Measurements from ENCODE around the gene FIGNL2. TPM values are rescaled to one million over a fixed set of nuclear protein-coding genes. Genes with fewer than 3 reads are reported as not detected.

The FIGNL2 gene
- total RNA-seq, 4 donors from 2014 or later, result not detected

GRCh38 chr12:51850965-51851299 lies 2.4 kb upstream of the FIGNL2 start:
- 76% methylated on average over 4 of the region's 4 CpGs; no CpG with 5 or more reads in 1 of the 2 donors for WGBS, 2 donors (ENCODE audit: low coverage in 1 of 2)
- Histone ChIP-seq H3K4me3 (no peak overlapping the region), H3K4me1 (peaks cover 11 to 23% (median 21%) of the 10 kb centered on the region in 4 donors), H3K27ac (no peak overlapping the region), H3K9me3 (no peaks in the 10 kb centered on the region), H3K27me3 (peaks cover 67% of the 10 kb centered on the region), H3K36me3 (no peaks in the 10 kb centered on the region)
- no peak for DNase-seq
- no peak for TF ChIP-seq POLR2A (IDR thresholded peaks at IDR 0.05)
- TF ChIP-seq POLR2AphosphoS5 (IDR thresholded peaks at IDR 0.05), result no peak
- TF ChIP-seq, protein P1, sequence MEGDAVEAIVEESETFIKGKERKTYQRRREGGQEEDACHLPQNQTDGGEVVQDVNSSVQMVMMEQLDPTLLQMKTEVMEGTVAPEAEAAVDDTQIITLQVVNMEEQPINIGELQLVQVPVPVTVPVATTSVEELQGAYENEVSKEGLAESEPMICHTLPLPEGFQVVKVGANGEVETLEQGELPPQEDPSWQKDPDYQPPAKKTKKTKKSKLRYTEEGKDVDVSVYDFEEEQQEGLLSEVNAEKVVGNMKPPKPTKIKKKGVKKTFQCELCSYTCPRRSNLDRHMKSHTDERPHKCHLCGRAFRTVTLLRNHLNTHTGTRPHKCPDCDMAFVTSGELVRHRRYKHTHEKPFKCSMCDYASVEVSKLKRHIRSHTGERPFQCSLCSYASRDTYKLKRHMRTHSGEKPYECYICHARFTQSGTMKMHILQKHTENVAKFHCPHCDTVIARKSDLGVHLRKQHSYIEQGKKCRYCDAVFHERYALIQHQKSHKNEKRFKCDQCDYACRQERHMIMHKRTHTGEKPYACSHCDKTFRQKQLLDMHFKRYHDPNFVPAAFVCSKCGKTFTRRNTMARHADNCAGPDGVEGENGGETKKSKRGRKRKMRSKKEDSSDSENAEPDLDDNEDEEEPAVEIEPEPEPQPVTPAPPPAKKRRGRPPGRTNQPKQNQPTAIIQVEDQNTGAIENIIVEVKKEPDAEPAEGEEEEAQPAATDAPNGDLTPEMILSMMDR (IDR thresholded peaks at IDR 0.05), result no peak
- no peak for TF ChIP-seq EP300 (IDR thresholded peaks at IDR 0.05; ENCODE audit: low read depth)
- in situ Hi-C loops (cut with MboI; ENCODE audit: low pct_ligation_motif_present in 1 of 4, low pct_unique_long_range_greater_than_20kb in 1 of 4, low sequenced_read_pairs in 3 of 4) (no loop called here), intact Hi-C loops (cut with DNase I; ENCODE audit: low total_unique reads) (no loop called here)

DNA sequence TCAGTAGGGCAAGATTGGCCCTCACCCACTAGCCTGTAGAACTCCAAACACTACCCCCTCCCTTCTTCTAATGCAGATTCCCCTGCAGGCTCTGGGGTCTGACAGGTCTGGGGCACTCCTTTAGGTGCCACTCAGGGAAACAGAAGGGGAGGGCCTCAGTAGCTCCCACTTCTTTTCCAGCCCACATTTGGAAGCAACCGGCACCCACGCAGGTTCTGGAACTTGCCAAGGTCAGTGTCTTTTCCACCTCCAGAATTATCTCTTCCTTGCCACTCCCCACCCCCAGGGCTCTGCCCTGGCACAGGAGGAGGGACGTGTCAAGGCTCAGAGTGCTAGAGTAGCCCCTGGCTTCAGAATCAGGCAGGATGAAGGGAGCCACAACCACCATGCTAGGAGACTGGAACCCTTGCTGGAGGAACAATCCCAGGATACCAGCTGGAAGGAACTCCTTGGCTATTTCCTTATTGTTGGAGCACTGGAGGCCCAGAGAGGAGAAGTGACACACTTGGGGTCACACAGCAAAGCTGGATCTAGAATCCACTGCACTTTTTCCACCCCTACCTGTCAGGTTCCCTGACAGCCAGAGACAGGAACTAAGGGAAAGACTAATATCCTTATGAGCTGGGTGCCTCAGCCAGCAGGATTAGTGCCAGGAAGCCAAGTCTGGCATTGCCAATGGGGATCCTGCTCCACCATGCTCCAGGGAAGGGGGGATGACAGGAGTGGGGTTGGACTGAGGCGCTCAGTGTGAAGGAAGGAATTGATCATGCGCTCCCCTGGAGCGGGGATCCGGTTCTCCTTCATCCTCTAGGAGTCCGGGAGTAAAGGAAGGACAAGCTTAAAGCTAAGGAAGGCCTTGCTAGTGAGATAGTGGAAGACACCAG lies 1.8 kb upstream of the FIGNL2 start:
- intact Hi-C loops (cut with DNase I; ENCODE audit: low total_unique reads), result no loop called here
- H3K9me3 ChIP-seq, result no peaks in the 10 kb centered on the region
- no peak overlapping the region for H3K4me3 ChIP-seq
- in situ Hi-C loops (cut with MboI; ENCODE audit: low pct_ligation_motif_present in 1 of 4, low pct_unique_long_range_greater_than_20kb in 1 of 4, low sequenced_read_pairs in 3 of 4), result no loop called here
- 94% methylated on average over 8 of the region's 8 CpGs; no CpG with 5 or more reads in 1 of the 2 donors for WGBS, 2 donors (ENCODE audit: low coverage in 1 of 2)
- peaks cover 67% of the 10 kb centered on the region for H3K27me3 ChIP-seq
- TF ChIP-seq POLR2A (IDR thresholded peaks at IDR 0.05), result no peak
- TF ChIP-seq, protein P1 (IDR thresholded peaks at IDR 0.05), result no peak
- TF ChIP-seq POLR2AphosphoS5 (IDR thresholded peaks at IDR 0.05), result no peak
- no peak for TF ChIP-seq EP300 (IDR thresholded peaks at IDR 0.05; ENCODE audit: low read depth)
- DNase-seq, result no peak
- H3K27ac ChIP-seq, result peak overlapping the region in 1 of 4 donors; percentile 68
- no peaks in the 10 kb centered on the region for H3K36me3 ChIP-seq
- peaks cover 11 to 23% (median 21%) of the 10 kb centered on the region in 4 donors for H3K4me1 ChIP-seq

GRCh38 chr12:51848841-51849735 lies 570 bp upstream of the FIGNL2 start:
- H3K27ac ChIP-seq, result peak overlapping the region in 2 of 4 donors; percentile 36 to 68
- no peak for DNase-seq
- H3K4me1 ChIP-seq, result peaks cover 11 to 23% (median 21%) of the 10 kb centered on the region in 4 donors
- H3K9me3 ChIP-seq, result no peaks in the 10 kb centered on the region
- intact Hi-C loops (cut with DNase I; ENCODE audit: low total_unique reads) (no loop called here), in situ Hi-C loops (cut with MboI; ENCODE audit: low pct_ligation_motif_present in 1 of 4, low pct_unique_long_range_greater_than_20kb in 1 of 4, low sequenced_read_pairs in 3 of 4) (no loop called here)
- peaks cover 74% of the 10 kb centered on the region for H3K27me3 ChIP-seq
- 12 to 51% methylated on average over 5 to 42 of the region's 57 CpGs for WGBS, 2 donors (ENCODE audit: low coverage in 1 of 2)
- H3K36me3 ChIP-seq, result no peaks in the 10 kb centered on the region
- TF ChIP-seq, protein P1 (IDR thresholded peaks at IDR 0.05), result no peak
- no peak for TF ChIP-seq POLR2A (IDR thresholded peaks at IDR 0.05)
- no peak for TF ChIP-seq EP300 (IDR thresholded peaks at IDR 0.05; ENCODE audit: low read depth)
- no peak for TF ChIP-seq POLR2AphosphoS5 (IDR thresholded peaks at IDR 0.05)
- peak overlapping the region in 2 of 4 donors; percentile 42 to 52 for H3K4me3 ChIP-seq
